ENCODE data around the gene CD38. TPM values are rescaled to one million over a fixed set of nuclear protein-coding genes. Genes with fewer than 3 reads are reported as not detected.
"Not testable (repeated sequence)": the region's sequence is repeated elsewhere in the genome, so short reads cannot be mapped to it uniquely, and the experiment has no call there.

CD38 gene
- total RNA-seq, 2 donors from 2014 or later: 1.1 to 5.7 TPM

- no peak for DNase-seq
- intact Hi-C loops (cut with DNase I, micrococcal nuclease): no loop called here
- no peak for ATAC-seq
Observed at GRCh38 chr4:15847746-15848145, 69.6 kb downstream of the CD38 start.

GRCh38 chr4:15848191-15848842, 70.2 kb downstream of the CD38 start:
- ATAC-seq: no peak
- intact Hi-C loops (cut with DNase I, micrococcal nuclease): no loop called here
- no peak for DNase-seq

GRCh38 chr4:15851969-15852368, 73.8 kb downstream of the CD38 start:
- ATAC-seq (no peak), DNase-seq (no peak)
- intact Hi-C loops (cut with DNase I, micrococcal nuclease): no loop called here

GRCh38 chr4:15852524-15852923, 74.4 kb downstream of the CD38 start:
- no peak for ATAC-seq
- intact Hi-C loops (cut with DNase I, micrococcal nuclease): no loop called here
- no peak for DNase-seq

GRCh38 chr4:15853345-15853744, 75.2 kb downstream of the CD38 start:
- ATAC-seq: no peak
- intact Hi-C loops (cut with DNase I, micrococcal nuclease): no loop called here
- no peak for DNase-seq

GRCh38 chr4:15855804-15856475, 77.8 kb downstream of the CD38 start:
- intact Hi-C loops (cut with DNase I, micrococcal nuclease): no loop called here
- DNase-seq (peak in 1 of 2 donors; percentile 19), ATAC-seq (no peak)

GRCh38 chr4:15861198-15861597, 83.1 kb downstream of the CD38 start:
- ATAC-seq; intact Hi-C loops (cut with DNase I, micrococcal nuclease); DNase-seq: not testable (repeated sequence)

GRCh38 chr4:15864651-15865566, 86.8 kb downstream of the CD38 start:
- ATAC-seq (no peak), DNase-seq (no peak)
- intact Hi-C loops (cut with DNase I, micrococcal nuclease): no loop called here

- ATAC-seq (no peak), DNase-seq (no peak)
- intact Hi-C loops (cut with DNase I, micrococcal nuclease): no loop called here
Observed at GRCh38 chr4:15868111-15868510, 90.0 kb downstream of the CD38 start.

GRCh38 chr4:15868826-15869413, 90.8 kb downstream of the CD38 start:
- intact Hi-C loops (cut with DNase I, micrococcal nuclease): no loop called here
- no peak for DNase-seq
- ATAC-seq: no peak

GRCh38 chr4:15870079-15870478, 92.0 kb downstream of the CD38 start:
- intact Hi-C loops (cut with DNase I, micrococcal nuclease): loop anchor here in 1 of 2 donors (5.0 kb wide), 1 partner anchor 137 kb away; no protein-coding TSS in a partner anchor
- no peak for ATAC-seq
- DNase-seq: no peak

- no peak for DNase-seq
- intact Hi-C loops (cut with DNase I, micrococcal nuclease): loop anchor here in 1 of 2 donors (5.0 kb wide), 1 partner anchor 136 kb away; no protein-coding TSS in a partner anchor
- no peak for ATAC-seq
Observed at GRCh38 chr4:15870921-15871664, 93.0 kb downstream of the CD38 start.

GRCh38 chr4:15873117-15873516, 95.0 kb downstream of the CD38 start:
- intact Hi-C loops (cut with DNase I, micrococcal nuclease): loop anchor here in 1 of 2 donors (5.0 kb wide), 1 partner anchor 134 kb away; no protein-coding TSS in a partner anchor
- DNase-seq: no peak
- ATAC-seq: no peak

- intact Hi-C loops (cut with DNase I, micrococcal nuclease): loop anchor here in 1 of 2 donors (5.0 kb wide), 1 partner anchor 133 kb away; no protein-coding TSS in a partner anchor
- DNase-seq (no peak), ATAC-seq (no peak)
Observed at GRCh38 chr4:15874671-15875070, 96.5 kb downstream of the CD38 start.

- intact Hi-C loops (cut with DNase I, micrococcal nuclease): no loop called here
- ATAC-seq (no peak), DNase-seq (no peak)
Observed at GRCh38 chr4:15875663-15876460, 97.7 kb downstream of the CD38 start.

- intact Hi-C loops (cut with DNase I, micrococcal nuclease): no loop called here
- DNase-seq: no peak
- ATAC-seq: no peak
Observed at GRCh38 chr4:15878011-15878410, 99.9 kb downstream of the CD38 start.

- intact Hi-C loops (cut with DNase I, micrococcal nuclease): loop anchor here in 1 of 2 donors (10.0 kb wide), 1 partner anchor 73 kb away; no protein-coding TSS in a partner anchor
- DNase-seq (no peak), ATAC-seq (no peak)
Observed at GRCh38 chr4:15881820-15882219, 103.7 kb downstream of the CD38 start.
